SKM-1 (cell line): ENCODE results near the gene CHRND.
"Not testable (repeated sequence)": the region's sequence is repeated elsewhere in the genome, so short reads cannot be mapped to it uniquely, and the experiment has no call there.

Source experiments
- DNase-seq: peaks from one replicate; lab custom pipeline; 2025; ENCODE audit not compliant: unreplicated experiment; lab: John Stamatoyannopoulos, UW

Gene CHRND

DNA sequence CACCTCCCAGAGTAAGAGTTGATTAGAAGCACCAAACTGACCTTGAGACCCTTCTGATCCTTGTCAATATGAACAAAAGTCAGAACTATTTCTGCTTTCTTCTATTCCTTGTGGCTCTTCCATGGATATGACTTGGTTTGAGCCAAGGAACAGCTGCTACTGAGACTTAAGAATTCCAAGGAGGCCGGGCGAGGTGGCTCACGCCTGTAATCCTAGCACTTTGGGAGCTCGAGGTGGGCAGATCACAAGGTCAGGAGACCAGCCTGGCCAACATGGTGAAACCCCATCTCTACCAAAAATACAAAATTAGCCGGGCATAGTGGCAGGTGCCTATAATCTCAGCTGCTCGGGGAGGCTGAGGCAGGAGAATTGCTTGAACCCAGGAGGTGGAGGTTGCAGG lies 44.5 kb downstream of the CHRND start:
- DNase-seq, result not testable (repeated sequence)

GRCh38 chr2:232571026-232571474 lies 45.1 kb downstream of the CHRND start:
- no peak for DNase-seq

DNA sequence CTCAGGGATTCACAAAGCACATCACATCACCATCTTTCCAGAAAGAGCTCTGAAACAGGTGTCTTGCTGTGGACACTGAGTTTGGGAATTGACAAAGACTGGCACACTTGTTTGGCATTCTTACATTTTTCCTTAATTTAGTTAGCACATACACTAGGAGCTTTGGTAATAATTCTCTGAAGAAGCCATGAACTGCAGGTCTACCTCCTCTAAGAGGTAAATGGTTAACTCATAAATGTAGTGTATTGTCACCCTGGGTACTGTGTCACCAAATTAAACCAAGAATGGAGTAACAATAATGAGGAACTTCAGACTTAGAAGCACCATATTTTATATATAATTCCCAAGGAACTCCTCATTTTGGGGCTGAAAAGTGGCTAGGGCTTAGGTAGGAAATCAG lies 47.1 kb downstream of the CHRND start:
- no peak for DNase-seq

- DNase-seq, result no peak
Observed at GRCh38 chr2:232573771-232574435, 47.9 kb downstream of the CHRND start.

DNA sequence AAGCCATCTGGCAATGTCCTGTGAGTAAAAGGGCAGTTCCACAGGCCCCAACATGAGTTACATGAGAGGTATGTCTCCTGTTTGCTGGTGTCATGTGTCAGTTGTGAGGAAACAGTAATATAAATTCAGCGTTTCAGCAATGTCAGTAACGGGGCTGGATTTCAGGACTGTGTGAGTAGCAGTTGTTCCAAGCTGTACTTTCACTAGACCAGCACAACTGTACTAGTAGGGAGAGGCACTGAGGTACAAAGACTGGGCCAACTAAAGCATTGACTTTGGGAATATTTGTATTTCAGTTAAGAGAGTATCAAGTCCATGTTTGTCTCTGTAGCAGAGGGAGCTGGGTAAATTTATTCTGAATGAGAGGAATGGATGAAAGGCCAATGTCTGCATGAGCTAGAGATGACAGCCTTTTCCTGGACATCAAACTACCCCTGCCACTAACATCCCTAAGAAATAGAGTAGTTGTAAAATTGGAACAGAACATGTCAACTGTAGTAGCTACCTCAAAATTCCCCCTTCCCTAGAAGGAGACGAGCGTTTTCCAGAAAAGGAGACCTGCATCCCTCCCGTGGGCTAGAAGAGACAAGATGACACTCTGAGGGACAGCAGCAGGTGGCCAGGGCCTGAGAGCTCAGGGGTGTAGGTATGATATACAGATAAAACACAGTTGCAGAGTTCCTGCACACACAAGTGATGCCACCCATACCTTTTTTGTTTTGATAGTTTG lies 48.9 kb downstream of the CHRND start:
- no peak for DNase-seq

DNA sequence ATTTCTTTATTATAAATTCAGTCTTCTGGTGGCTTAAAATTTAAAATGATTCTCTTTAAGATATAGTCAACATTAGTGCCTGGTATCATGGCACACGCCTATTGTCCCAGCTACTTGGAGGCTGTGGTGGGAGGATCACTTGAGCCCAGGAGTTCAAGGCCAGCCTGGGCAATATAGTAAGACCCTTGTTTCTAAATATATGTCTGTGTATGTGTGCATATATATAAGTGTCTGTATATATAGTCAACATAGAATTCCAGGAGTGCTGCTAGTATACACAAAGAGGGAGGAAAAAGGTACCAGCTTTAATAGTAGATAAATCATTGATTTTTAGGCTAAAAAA lies 49.4 kb downstream of the CHRND start:
- DNase-seq, result no peak

- no peak for DNase-seq
Observed at GRCh38 chr2:232576995-232577394, 51.0 kb downstream of the CHRND start.

DNA sequence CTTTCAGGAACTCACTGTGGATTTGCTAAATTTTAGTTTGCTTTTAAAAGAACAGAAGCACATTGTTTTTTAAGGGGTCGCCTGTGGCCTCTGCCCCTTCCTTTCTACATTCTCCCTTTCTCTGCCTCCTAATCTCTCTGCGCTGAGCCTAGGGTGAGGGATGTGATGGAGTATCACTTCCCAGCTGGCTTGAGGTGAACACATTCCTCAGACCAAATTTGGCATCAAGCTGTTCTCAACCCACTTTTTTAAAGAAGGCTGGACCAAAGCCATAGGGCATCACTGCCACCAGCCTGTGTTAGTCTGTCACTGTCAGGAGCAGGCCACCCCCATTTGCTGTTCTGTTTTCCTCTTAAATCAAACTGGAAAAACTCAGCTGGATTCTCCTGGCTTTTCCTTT lies 51.9 kb downstream of the CHRND start:
- no peak for DNase-seq

- DNase-seq, result no peak
Observed at GRCh38 chr2:232578626-232579025, 52.7 kb downstream of the CHRND start.

DNA sequence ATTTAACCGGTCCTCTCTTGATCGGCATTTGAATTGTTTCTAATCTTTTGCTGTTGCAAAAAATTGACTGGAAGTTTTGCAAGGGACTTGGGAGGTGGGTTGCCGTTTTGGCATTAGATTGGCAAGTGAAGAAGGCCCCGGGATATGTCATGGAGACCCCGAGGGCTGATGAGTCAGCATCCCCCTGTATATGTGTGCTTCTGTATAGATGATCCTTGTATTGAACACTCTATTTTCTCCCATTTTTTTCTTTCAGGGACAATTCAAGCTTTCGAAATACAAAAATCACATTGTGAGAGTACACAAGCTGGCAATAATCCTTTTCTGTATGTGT lies 54.7 kb downstream of the CHRND start:
- DNase-seq, result no peak

- DNase-seq, result no peak
Observed at GRCh38 chr2:232581725-232582124, 55.8 kb downstream of the CHRND start.

DNA sequence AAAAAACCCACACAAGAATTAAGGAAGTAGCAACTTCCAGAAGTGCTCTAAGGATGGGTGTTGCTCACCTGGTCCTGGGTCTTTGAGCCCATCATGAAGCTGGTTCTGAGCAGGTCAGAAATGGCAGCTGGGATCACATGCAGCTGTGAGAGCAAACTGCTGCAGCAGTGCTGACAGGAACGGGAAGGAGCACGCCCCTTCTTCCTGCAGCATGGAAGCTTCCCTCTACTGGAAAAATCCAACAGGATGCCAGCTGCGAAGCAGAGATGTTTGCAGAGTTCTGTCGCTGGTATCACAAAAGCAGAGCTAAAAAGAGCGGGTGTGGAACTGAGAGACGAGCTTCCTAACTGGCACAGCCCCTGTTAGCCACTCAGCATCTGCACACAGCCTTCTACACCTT lies 58.3 kb downstream of the CHRND start:
- no peak for DNase-seq
